GM23248 (cell line): ENCODE data around the gene LRBA. TPM values are rescaled to one million over a fixed set of nuclear protein-coding genes. Genes with fewer than 3 reads are reported as not detected.

Experiments used
- DNase-seq: peaks from one replicate; pipeline ENCODE4 v3.0.0-alpha.2; 2015
- H2AFZ ChIP-seq: fragments of 200-600 bp; sonication (generic); 2 replicates; pipeline ENCODE4 v1.6.1; 2016; ENCODE audit warnings: antibody characterized with exemption
- H3F3A ChIP-seq: fragments of 200-600 bp; sonication (generic); 2 replicates; pipeline ENCODE4 v1.6.1; 2016; ENCODE audit warnings: mild to moderate bottlenecking, antibody characterized with exemption, mixed run types; ENCODE audit not compliant: insufficient read depth
- H3K27ac ChIP-seq: fragments of 200-600 bp; sonication (generic); 2 replicates; pipeline ENCODE4 v1.5.1; 2016; ENCODE audit warnings: mild to moderate bottlenecking
- H3K27me3 ChIP-seq: fragments of 200-600 bp; sonication (generic); replicated peaks from 2 replicates; pipeline ENCODE4 v1.6.1; 2016; ENCODE audit warnings: mild to moderate bottlenecking; ENCODE audit not compliant: insufficient read depth
- H3K36me3 ChIP-seq: fragments of 200-600 bp; sonication (generic); 2 replicates; pipeline ENCODE4 v1.6.1; 2016; ENCODE audit warnings: low read depth, mild to moderate bottlenecking
- H3K4me1 ChIP-seq: fragments of 200-600 bp; sonication (generic); 2 replicates; pipeline ENCODE4 v1.6.1; 2016; ENCODE audit warnings: mild to moderate bottlenecking; ENCODE audit not compliant: insufficient read depth
- H3K4me2 ChIP-seq: fragments of 200-600 bp; sonication (generic); one replicate; pipeline ENCODE4 v1.6.1; 2016; ENCODE audit warnings: mild to moderate bottlenecking; ENCODE audit not compliant: unreplicated experiment
- H3K4me3 ChIP-seq: fragments of 200-600 bp; sonication (generic); 2 replicates; pipeline ENCODE4 v1.5.1; 2016; ENCODE audit warnings: mild to moderate bottlenecking
- H3K79me2 ChIP-seq: fragments of 200-600 bp; sonication (generic); 2 replicates; pipeline ENCODE4 v1.6.1; 2016; ENCODE audit warnings: mild to moderate bottlenecking; ENCODE audit not compliant: insufficient read depth
- H3K9ac ChIP-seq: fragments of 200-600 bp; sonication (generic); 2 replicates; pipeline ENCODE4 v1.6.1; 2016; ENCODE audit warnings: mild to moderate bottlenecking
- H3K9me2 ChIP-seq: fragments of 200-600 bp; sonication (generic); 2 replicates; pipeline ENCODE4 v1.6.1; 2016; ENCODE audit warnings: mixed run types, mild to moderate bottlenecking, moderate library complexity; ENCODE audit not compliant: insufficient read depth
- H3K9me3 ChIP-seq: fragments of 200-600 bp; sonication (generic); one replicate; pipeline ENCODE4 v1.6.1; 2017; ENCODE audit warnings: low read depth
- H4K20me1 ChIP-seq: fragments of 200-600 bp; sonication (generic); 2 replicates; pipeline ENCODE4 v1.6.0; 2016; ENCODE audit not compliant: insufficient read depth
- EZH2 ChIP-seq: fragments of 200-600 bp; sonication (generic); IDR thresholded peaks from 2 replicates; pipeline ENCODE4 v1.6.1; 2018; ENCODE audit warnings: antibody characterized with exemption, mild to moderate bottlenecking; ENCODE audit not compliant: insufficient read depth, poor library complexity, severe bottlenecking
- EZH2phosphoT487 ChIP-seq: fragments of 200-600 bp; sonication (generic); IDR thresholded peaks from 2 replicates; pipeline ENCODE4 v1.6.1; 2018; ENCODE audit warnings: antibody characterized with exemption, moderate library complexity, mild to moderate bottlenecking, low read depth; ENCODE audit not compliant: insufficient read depth
- WGBS, 2 experiments: methylation state at CpG; one replicate each; pipeline ENCODE4 v1.1.6; 2015 to 2017; ENCODE audit warnings: low lambda C conversion rate in 2 of 2, low coverage in 1 of 2; ENCODE audit errors: missing lambda C conversion rate in 2 of 2; 5-methylcytosine and 5-hydroxymethylcytosine counted together
- in situ Hi-C: fragments of 300-500 bp; cut with MboI; formaldehyde crosslinking; loops from 2 replicates; pipeline ENCODE4 v1.15.0; 2020
- polyA plus RNA-seq: library from polyadenylated mRNA; unstranded; fragments of >200 nt; fragmentation: Nextera tagmentation; extraction: Ambion mirVana; gene quantifications from 2 replicates; pipeline ENCODE4 v1.2.1, GENCODE V29; 2016
- total RNA-seq: library from RNA; depleted of rRNA; stranded (reverse); fragments of >200 nt; shearing (Covaris generic); gene quantifications from 2 replicates; pipeline ENCODE4 v1.2.3, GENCODE V29; 2014

LRBA gene
- total and polyA plus RNA-seq, 2 experiments from 2014 or later = 6.6 to 17.8 TPM

- no peaks in the 10 kb centered on the region for H3K36me3 ChIP-seq
- no peaks in the 10 kb centered on the region for H3K27me3 ChIP-seq
- H3K79me2 ChIP-seq = no peaks in the 10 kb centered on the region
- H3K4me2 ChIP-seq = no peak overlapping the region
- H3K9me3 ChIP-seq = no peaks in the 10 kb centered on the region
- no peak overlapping the region for H3K4me3 ChIP-seq
- TF ChIP-seq EZH2 (no peak), EZH2phosphoT487 (no peak)
- no peak for DNase-seq
- H3F3A ChIP-seq = peaks cover 12% of the 10 kb centered on the region
- no peaks in the 10 kb centered on the region for H3K9me2 ChIP-seq
- H2AFZ ChIP-seq = no peak overlapping the region
- H3K27ac ChIP-seq = no peak overlapping the region
- H3K4me1 ChIP-seq = peaks cover 38% of the 10 kb centered on the region
- no peak overlapping the region for H3K9ac ChIP-seq
- 93 to 94% methylated on average over 1 of the region's 1 CpG for WGBS, 2 experiments
- H4K20me1 ChIP-seq = no peaks in the 10 kb centered on the region
- in situ Hi-C loops = no loop called here
Observed at GRCh38 chr4:150314031-150314430, 701.1 kb downstream of the LRBA start.

- 51 to 55% methylated on average over 4 of the region's 4 CpGs for WGBS, 2 experiments
- Histone ChIP-seq H3K9me3 (no peaks in the 10 kb centered on the region), H3F3A (peaks cover 21% of the 10 kb centered on the region), H3K4me3 (no peak overlapping the region), H3K4me2 (peak overlapping the region; percentile 29), H3K79me2 (no peaks in the 10 kb centered on the region), H3K27me3 (no peaks in the 10 kb centered on the region), H4K20me1 (no peaks in the 10 kb centered on the region), H3K9ac (no peak overlapping the region), H2AFZ (no peak overlapping the region), H3K9me2 (no peaks in the 10 kb centered on the region), H3K27ac (0 out of 2 replicates have a peak overlapping the region, but pooled peaks have one; percentile 7), H3K36me3 (no peaks in the 10 kb centered on the region), H3K4me1 (peaks cover 46% of the 10 kb centered on the region)
- peak; percentile 54 for DNase-seq
- TF ChIP-seq EZH2 (no peak), EZH2phosphoT487 (no peak)
- in situ Hi-C loops = no loop called here
Observed at GRCh38 chr4:150310159-150310895, 704.8 kb downstream of the LRBA start.

GRCh38 chr4:150308824-150309472 lies 706.1 kb downstream of the LRBA start:
- H3K9ac ChIP-seq = no peak overlapping the region
- H3K9me3 ChIP-seq = no peaks in the 10 kb centered on the region
- in situ Hi-C loops = no loop called here
- H3F3A ChIP-seq = peaks cover 22% of the 10 kb centered on the region
- no peaks in the 10 kb centered on the region for H3K9me2 ChIP-seq
- H3K79me2 ChIP-seq = no peaks in the 10 kb centered on the region
- H3K4me1 ChIP-seq = peaks cover 48% of the 10 kb centered on the region
- H4K20me1 ChIP-seq = no peaks in the 10 kb centered on the region
- peak overlapping the region; percentile 19 for H3K4me2 ChIP-seq
- peak; percentile 74 for DNase-seq
- H3K27me3 ChIP-seq = no peaks in the 10 kb centered on the region
- no peak overlapping the region for H3K4me3 ChIP-seq
- no peaks in the 10 kb centered on the region for H3K36me3 ChIP-seq
- H3K27ac ChIP-seq = peak overlapping the region; percentile 10; the same call in 1 of the 2 replicates
- 80 to 82% methylated on average over 4 of the region's 4 CpGs for whole genome bisulfite sequencing, 2 experiments
- no peak overlapping the region for H2AFZ ChIP-seq
- TF ChIP-seq EZH2phosphoT487 (no peak), EZH2 (no peak)

- H3K79me2 ChIP-seq = no peaks in the 10 kb centered on the region
- no peak overlapping the region for H3K4me2 ChIP-seq
- H3K4me1 ChIP-seq = peaks cover 65% of the 10 kb centered on the region
- TF ChIP-seq EZH2phosphoT487 = no peak
- no peak for TF ChIP-seq EZH2
- H3K4me3 ChIP-seq = no peak overlapping the region
- H3F3A ChIP-seq = peaks cover 29% of the 10 kb centered on the region
- no peak overlapping the region for H3K9ac ChIP-seq
- no peaks in the 10 kb centered on the region for H3K9me3 ChIP-seq
- no peaks in the 10 kb centered on the region for H3K36me3 ChIP-seq
- H4K20me1 ChIP-seq = no peaks in the 10 kb centered on the region
- H3K9me2 ChIP-seq = no peaks in the 10 kb centered on the region
- DNase-seq = no peak
- H3K27ac ChIP-seq = no peak overlapping the region
- WGBS, 2 experiments = 97 to 98% methylated on average over 1 of the region's 1 CpG
- H2AFZ ChIP-seq = no peak overlapping the region
- H3K27me3 ChIP-seq = no peaks in the 10 kb centered on the region
- in situ Hi-C loops = no loop called here
Observed at GRCh38 chr4:150306719-150307118, 708.4 kb downstream of the LRBA start.
